ENCODE measurements around the gene PEAK1.

PEAK1 gene

DNA sequence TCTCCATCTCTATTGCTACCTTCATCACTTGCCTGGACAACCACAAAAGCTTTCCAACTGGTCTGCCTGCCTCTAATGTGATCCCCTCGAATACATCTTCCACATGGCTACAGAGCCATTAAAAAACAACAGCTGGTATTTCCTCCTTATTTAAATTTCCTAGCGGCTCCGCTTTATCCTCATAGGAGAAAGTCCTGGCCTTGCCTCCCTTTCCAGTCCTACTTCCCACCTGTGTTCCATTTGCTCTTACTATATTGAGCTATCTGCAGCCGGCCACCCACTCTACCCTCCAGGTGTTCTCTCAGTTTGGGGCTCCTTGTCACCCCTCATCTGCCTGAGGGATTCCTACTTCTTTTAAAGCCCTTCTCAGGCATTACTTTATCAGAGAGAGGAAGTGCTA, 299.3 kb downstream of the PEAK1 start:
- H3K9me3 Mint-ChIP-seq: no peaks in the 10 kb centered on the region
- no peak overlapping the region for H3K4me3 Mint-ChIP-seq
- no peaks in the 10 kb centered on the region for H3K27me3 Mint-ChIP-seq
- no peaks in the 10 kb centered on the region for H3K36me3 Mint-ChIP-seq
- ATAC-seq (ENCODE audit: low read depth): no peak
- H3K4me1 Mint-ChIP-seq: peaks cover 34% of the 10 kb centered on the region
- DNase-seq (ENCODE audit: low spot score in 2 of 2): no peak
- no peak overlapping the region for H3K27ac Mint-ChIP-seq

DNA sequence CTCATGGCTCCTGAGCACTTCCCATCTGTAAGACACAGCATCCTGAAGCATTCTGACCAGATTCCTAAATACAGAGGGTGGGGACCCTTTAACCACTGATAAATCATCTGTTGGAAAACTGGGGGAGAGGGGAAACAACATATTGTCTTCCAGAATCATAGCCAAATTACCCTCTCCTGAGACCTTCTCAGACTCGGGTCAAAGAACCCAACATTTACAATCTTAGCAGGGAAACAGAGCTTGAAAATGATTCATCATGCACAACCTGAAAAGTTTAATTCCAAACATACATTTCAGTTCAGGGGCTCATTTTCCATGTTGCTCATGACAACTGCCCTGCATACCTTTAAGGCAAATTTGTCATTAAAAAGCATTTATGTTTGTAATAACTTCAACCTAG, 300.5 kb downstream of the PEAK1 start:
- Mint-ChIP-seq H3K9me3 (no peaks in the 10 kb centered on the region), H3K27me3 (no peaks in the 10 kb centered on the region)

DNA sequence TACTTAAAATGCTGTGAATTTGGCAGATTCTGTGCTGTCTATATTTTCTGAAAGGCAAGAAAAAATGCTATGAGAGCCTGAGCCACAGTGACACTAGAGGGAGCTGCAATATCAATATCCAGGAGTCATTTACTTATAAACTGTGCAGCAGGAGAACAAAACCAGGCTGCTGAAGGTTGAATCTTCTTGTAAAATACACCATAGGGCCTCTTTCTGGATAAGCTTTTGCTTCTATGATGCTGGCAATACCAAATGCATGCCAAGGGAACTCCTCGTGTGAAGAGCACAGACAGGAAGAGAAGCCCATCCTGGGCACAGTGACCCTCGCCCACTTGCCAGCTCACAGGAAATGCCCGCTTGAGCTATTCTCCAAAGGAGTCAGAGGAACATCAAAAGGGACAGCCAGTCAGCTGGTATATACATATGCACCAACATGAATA, 301.0 kb downstream of the PEAK1 start:
- Mint-ChIP-seq H3K27ac (peak overlapping the region; percentile 11), H3K27me3 (no peaks in the 10 kb centered on the region), H3K36me3 (peaks cover 7% of the 10 kb centered on the region), H3K4me1 (peaks cover 28% of the 10 kb centered on the region), H3K4me3 (no peak overlapping the region), H3K9me3 (no peaks in the 10 kb centered on the region)
- ATAC-seq (ENCODE audit: low read depth) (peak; percentile 65), DNase-seq (ENCODE audit: low spot score in 2 of 2) (peak in 1 of 2 donors; percentile 42)

More for the DNA sequence above, 300.5 kb downstream of the PEAK1 start:
- DNase-seq (ENCODE audit: low spot score in 2 of 2) (no peak), ATAC-seq (ENCODE audit: low read depth) (no peak)
- Mint-ChIP-seq H3K36me3 (peaks cover 4% of the 10 kb centered on the region), H3K27ac (peak overlapping the region; percentile 11), H3K4me1 (peaks cover 34% of the 10 kb centered on the region), H3K4me3 (no peak overlapping the region)

DNA sequence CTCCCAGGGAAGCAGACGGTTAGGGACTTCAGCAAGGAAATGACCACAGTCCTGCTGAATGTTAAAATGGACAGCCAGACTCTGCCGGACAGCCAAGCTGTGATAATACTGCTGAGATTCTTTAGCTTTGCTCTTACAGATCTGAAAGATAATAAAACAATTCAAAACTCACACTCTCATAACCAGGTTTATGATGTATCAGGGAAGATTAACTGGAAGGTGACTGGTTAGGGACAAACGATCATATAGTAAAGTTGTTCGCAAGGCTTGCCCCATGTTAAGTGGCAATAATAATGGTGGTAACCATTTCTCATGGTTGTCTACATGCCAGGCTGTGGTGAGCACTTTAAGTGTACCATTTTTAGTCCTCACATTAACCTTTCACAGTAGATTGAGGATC, 304.7 kb downstream of the PEAK1 start:
- no peak for ATAC-seq (ENCODE audit: low read depth)
- no peak overlapping the region for H3K27ac Mint-ChIP-seq
- no peaks in the 10 kb centered on the region for H3K27me3 Mint-ChIP-seq
- peaks cover 16% of the 10 kb centered on the region for H3K4me1 Mint-ChIP-seq
- H3K4me3 Mint-ChIP-seq: no peak overlapping the region
- DNase-seq (ENCODE audit: low spot score in 2 of 2): no peak
- H3K36me3 Mint-ChIP-seq: peaks cover 20% of the 10 kb centered on the region
- no peaks in the 10 kb centered on the region for H3K9me3 Mint-ChIP-seq

DNA sequence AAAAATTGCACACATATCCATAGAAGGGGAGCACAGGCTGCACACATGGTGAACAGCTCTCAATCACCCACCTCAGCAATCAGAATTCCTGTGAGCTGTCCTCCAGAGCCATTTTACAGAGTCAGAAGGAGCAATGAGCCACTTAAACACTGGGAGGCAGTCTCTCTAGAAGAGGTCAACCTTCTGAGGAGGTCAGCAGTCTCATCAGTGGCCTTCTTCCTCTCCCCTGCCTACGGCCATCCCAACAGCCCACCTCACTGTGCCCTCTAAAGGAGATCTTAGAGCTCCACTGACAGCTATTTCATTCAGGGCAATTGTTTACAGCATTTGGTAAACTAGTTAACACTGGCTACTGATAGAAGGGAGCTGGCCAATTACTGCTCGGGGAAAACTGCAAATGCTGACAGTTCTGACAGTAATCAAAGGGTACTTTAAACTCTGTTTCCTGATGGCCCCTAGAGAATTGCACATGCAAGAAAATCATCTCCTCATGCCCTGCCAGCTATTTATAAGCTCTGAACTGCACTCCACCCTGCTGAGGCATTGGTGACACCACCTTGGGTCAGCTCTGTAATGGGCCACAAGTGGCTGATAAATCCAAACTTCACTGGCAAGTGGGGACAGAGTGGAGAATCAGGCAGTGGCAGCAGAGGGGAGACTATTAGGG, 306.9 kb downstream of the PEAK1 start:
- no peak for DNase-seq (ENCODE audit: low spot score in 2 of 2)

DNA sequence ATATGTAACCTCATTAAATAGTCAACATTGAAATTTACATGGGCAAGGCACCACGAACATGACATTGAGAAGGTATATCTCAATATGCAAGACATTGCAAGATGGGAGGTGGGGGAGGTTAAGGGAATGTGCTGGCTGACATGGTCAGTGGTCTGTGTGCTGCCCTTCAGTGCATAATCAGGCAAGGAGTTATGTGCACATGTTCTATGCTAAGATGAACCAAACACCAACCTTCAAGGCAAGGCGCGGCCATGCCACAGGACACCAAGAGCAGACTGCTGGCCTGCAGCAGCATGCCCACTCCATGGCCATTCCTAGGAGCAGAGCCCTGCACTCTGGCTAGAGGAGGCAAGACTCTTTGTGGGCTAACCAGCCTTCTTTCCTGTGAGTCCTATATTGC, 308.1 kb downstream of the PEAK1 start:
- no peaks in the 10 kb centered on the region for H3K27me3 Mint-ChIP-seq
- DNase-seq (ENCODE audit: low spot score in 2 of 2): no peak
- H3K4me1 Mint-ChIP-seq: peaks cover 17% of the 10 kb centered on the region
- peaks cover 20% of the 10 kb centered on the region for H3K36me3 Mint-ChIP-seq
- no peak overlapping the region for H3K4me3 Mint-ChIP-seq
- ATAC-seq (ENCODE audit: low read depth): no peak
- no peak overlapping the region for H3K27ac Mint-ChIP-seq
- H3K9me3 Mint-ChIP-seq: no peaks in the 10 kb centered on the region

More for the DNA sequence above, 306.9 kb downstream of the PEAK1 start:
- Mint-ChIP-seq H3K4me3 (no peak overlapping the region), H3K36me3 (peaks cover 20% of the 10 kb centered on the region), H3K4me1 (peaks cover 9% of the 10 kb centered on the region), H3K9me3 (no peaks in the 10 kb centered on the region), H3K27ac (no peak overlapping the region), H3K27me3 (no peaks in the 10 kb centered on the region)
- ATAC-seq (ENCODE audit: low read depth): no peak

DNA sequence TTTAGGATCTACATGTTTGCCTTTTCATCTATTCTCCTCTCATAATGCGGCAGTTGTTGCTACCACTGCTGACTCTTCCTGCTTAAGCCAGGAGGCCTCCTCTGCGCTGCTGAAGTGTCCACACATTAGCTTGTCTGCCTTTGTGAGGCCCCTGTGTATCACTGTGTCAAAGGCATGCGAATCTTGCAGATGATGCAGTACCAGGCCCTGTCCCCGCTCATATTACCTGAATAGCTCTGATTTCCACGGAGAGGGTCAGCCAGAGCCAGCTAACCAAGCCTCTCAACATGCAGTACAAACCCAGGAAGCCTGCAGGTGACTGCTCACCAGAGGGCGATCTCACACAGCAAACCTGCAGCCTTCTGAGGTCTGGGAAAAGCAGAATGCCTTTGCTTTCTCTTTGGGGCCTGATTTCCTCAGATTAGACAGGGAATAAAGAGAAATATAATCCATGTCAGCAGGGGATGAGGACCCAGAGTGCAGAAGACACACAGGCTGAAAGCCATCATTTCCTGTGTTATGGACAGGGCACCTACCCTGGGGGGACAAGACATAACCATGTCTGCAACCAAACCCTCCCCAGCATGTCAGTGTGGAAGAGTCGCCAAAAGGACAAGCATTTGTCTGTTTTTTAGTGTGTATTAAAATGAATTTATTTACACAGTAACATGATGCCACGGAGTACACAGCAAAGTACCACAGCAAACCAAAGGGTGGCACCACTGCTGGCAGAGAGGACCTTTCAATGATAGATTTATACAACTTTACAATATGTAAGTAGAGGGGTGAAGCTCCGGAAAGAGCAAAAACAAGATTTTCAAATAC, 312.2 kb downstream of the PEAK1 start:
- peaks cover 5% of the 10 kb centered on the region for H3K36me3 Mint-ChIP-seq
- peak overlapping the region; percentile 61 for H3K27ac Mint-ChIP-seq
- no peaks in the 10 kb centered on the region for H3K9me3 Mint-ChIP-seq
- DNase-seq (ENCODE audit: low spot score in 2 of 2) (peak in 1 of 2 donors; percentile 22), ATAC-seq (ENCODE audit: low read depth) (peak; percentile 52)
- no peak overlapping the region for H3K4me3 Mint-ChIP-seq
- peaks cover 9% of the 10 kb centered on the region for H3K4me1 Mint-ChIP-seq
- H3K27me3 Mint-ChIP-seq: no peaks in the 10 kb centered on the region

DNA sequence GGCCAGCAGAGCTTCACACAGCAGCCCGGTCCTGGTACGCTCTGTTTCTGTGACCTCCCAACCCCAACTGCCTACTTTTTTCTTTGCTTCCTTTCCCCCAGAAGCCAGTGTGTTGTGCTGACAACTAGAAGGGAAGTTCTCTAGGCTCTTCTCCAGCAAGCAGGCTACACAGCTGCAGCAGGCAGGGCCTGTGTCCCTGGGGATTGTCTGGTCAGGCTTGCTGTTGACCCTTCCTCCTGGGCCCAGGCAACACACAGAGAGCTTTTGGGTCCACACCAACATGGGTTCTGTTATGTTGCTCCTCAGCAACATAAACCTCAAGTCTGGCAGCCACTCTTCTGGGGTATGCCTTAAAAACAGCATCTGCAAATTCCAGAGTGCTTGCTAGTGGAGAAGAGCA, 312.8 kb downstream of the PEAK1 start:
- Mint-ChIP-seq H3K36me3 (peaks cover 4% of the 10 kb centered on the region), H3K4me1 (peaks cover 8% of the 10 kb centered on the region), H3K27ac (no peak overlapping the region), H3K4me3 (no peak overlapping the region), H3K9me3 (no peaks in the 10 kb centered on the region), H3K27me3 (no peaks in the 10 kb centered on the region)
- DNase-seq (ENCODE audit: low spot score in 2 of 2): no peak
- no peak for ATAC-seq (ENCODE audit: low read depth)

DNA sequence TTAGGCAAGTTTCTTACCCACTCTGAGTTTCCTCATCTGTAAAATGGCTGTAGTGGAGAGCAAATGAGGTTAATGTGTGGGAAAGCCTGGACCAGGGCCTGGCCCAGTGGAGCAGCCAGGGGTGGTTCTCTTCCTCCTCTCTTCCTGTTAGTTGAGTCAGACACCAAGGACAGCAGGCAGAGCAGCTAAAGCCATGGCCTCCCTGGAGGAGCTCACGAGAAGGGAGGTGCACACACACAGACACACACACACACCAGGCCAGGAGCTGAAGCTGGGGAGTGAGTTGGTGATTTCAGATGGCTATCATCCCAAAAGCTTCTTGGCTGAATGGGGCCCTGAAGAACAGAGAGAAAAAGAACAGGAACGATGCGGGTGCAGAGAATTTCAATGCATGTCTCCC, 315.7 kb downstream of the PEAK1 start:
- ATAC-seq (ENCODE audit: low read depth): no peak
- Mint-ChIP-seq H3K9me3 (no peaks in the 10 kb centered on the region), H3K36me3 (no peaks in the 10 kb centered on the region), H3K4me3 (no peak overlapping the region), H3K27me3 (no peaks in the 10 kb centered on the region), H3K27ac (no peak overlapping the region), H3K4me1 (peaks cover 21% of the 10 kb centered on the region)
- no peak for DNase-seq (ENCODE audit: low spot score in 2 of 2)

DNA sequence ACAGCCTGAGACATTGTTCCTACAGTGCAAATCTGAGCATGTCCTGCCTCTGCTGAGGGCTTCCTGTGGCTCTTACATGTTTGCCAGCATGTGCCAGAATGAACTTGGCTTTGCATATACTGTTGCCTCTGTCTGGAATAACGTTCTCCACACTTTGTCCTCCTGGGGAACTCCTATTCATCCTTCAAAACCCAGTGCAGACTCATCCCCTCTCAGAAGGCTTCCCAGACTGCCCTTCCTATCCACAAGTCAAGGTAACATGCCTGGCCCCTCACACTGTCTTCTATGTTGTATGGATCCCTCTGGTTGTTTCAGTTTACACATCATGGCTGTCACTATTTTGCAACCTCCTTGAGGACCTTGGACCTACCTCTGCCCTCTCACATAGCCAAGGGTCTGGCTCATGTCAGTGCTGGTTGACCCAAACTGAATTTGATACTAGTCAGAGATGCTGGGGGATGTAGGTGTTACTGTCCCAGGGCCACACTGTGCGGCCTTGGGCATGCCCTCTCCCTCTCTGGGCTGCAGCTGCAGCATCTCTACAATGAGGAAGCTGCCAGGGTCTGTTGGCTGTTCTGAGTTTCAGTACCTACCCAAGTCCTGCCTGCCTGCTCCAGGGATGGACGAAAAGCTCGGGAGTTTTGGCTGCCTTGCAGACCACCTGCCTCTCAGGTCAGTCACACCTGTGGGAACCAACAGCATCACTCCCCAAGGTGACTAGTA, 320.0 kb downstream of the PEAK1 start:
- no peaks in the 10 kb centered on the region for H3K9me3 Mint-ChIP-seq
- no peaks in the 10 kb centered on the region for H3K36me3 Mint-ChIP-seq
- ATAC-seq (ENCODE audit: low read depth): peak; percentile 54
- DNase-seq (ENCODE audit: low spot score in 2 of 2): no peak
- H3K4me1 Mint-ChIP-seq: peaks cover 13% of the 10 kb centered on the region
- no peaks in the 10 kb centered on the region for H3K27me3 Mint-ChIP-seq
- no peak overlapping the region for H3K4me3 Mint-ChIP-seq
- no peak overlapping the region for H3K27ac Mint-ChIP-seq

DNA sequence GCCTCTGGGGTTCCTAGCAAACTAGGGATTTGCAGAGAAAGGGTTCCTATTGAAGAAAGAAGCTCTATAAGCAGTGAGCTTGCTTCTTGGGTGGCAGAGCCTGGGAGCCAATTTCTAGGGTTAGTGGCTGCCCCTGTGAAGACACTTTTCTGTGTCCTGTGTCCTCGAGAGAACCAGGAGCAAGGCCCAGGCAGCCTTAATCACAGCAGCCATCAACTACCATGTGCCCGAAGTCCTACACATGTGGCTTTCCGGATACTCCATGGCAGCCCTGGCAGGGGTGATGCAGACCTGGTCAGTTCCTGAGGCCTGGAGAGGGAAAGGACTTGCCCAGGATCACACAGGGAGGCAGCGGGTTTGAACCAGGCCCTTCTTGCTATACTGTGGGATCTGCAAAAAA, 321.3 kb downstream of the PEAK1 start:
- Mint-ChIP-seq H3K36me3 (no peaks in the 10 kb centered on the region), H3K4me3 (no peak overlapping the region), H3K9me3 (no peaks in the 10 kb centered on the region)

DNA sequence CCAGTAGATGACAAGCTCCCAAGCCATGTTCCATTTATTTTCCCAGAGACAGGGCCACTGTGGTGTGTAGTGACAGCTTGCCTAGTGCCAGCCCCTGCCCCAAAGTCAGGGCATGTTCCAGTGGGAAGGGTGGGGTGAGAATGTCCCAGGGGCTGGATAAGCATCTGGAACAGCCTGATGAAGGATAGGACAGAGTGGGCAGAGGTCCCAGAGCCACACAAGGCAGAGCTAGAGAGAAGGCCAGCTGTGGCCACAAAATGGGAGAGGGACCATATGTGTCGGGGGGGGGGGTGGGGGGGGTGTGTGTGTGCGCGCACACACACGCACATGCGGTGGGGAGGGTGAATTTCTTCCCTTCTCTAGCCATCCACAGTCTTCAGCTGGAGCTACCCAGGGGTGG, 322.0 kb downstream of the PEAK1 start:
- no peak overlapping the region for H3K4me3 Mint-ChIP-seq
- H3K4me1 Mint-ChIP-seq: peaks cover 13% of the 10 kb centered on the region
- no peaks in the 10 kb centered on the region for H3K36me3 Mint-ChIP-seq
- H3K27me3 Mint-ChIP-seq: no peaks in the 10 kb centered on the region
- ATAC-seq (ENCODE audit: low read depth) (no peak), DNase-seq (ENCODE audit: low spot score in 2 of 2) (no peak)
- no peaks in the 10 kb centered on the region for H3K9me3 Mint-ChIP-seq
- no peak overlapping the region for H3K27ac Mint-ChIP-seq

More for the DNA sequence above, 321.3 kb downstream of the PEAK1 start:
- Mint-ChIP-seq H3K27ac (no peak overlapping the region), H3K27me3 (no peaks in the 10 kb centered on the region), H3K4me1 (peaks cover 13% of the 10 kb centered on the region)
- DNase-seq (ENCODE audit: low spot score in 2 of 2): no peak
- no peak for ATAC-seq (ENCODE audit: low read depth)

DNA sequence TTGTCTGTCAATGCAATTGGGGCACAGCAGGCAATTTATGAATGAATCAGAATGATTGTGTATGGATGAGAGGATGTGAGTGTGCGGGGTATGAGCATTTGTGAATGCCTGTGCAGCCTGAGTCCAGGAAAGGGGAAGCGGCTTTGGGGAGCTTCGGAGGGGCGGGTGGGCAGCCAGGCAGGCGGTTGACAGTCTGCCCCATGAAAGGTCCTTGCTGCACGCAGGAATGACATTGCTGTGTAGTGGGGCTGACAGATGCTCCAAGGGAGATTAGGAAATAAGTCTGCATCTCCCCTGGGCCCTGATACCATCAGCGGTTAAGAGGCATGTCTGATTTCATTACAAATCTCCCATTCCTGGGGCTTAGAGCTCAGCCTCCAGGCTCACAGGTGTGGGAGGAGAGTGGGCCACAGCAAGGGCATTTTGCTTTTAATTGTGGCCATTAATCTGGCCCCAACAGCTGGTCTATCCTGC, 322.6 kb downstream of the PEAK1 start:
- H3K36me3 Mint-ChIP-seq: no peaks in the 10 kb centered on the region
- peaks cover 13% of the 10 kb centered on the region for H3K4me1 Mint-ChIP-seq
- H3K9me3 Mint-ChIP-seq: no peaks in the 10 kb centered on the region
- DNase-seq (ENCODE audit: low spot score in 2 of 2) (no peak), ATAC-seq (ENCODE audit: low read depth) (no peak)
- H3K27me3 Mint-ChIP-seq: no peaks in the 10 kb centered on the region
- no peak overlapping the region for H3K27ac Mint-ChIP-seq
- no peak overlapping the region for H3K4me3 Mint-ChIP-seq

DNA sequence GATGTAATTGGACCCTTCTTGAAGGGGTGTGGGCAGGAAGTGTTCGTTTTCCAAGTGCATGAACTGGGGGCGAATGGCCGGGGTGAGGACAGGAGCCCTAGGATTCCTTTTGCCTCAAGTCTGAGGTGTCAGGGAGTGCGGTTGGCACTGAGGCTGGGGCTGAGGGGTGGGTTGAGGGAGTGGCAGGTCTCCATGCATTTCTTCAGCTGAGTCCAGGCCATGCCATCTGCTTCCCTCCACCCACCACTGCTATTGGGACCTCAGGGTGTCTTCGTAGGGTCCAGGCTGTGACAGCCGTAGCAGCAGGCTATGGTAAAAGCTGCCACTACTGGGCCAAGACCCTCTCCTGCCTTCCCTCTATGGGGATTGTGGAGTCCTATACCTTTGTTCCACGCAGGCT, 323.4 kb downstream of the PEAK1 start:
- H3K4me1 Mint-ChIP-seq: peaks cover 13% of the 10 kb centered on the region
- no peak overlapping the region for H3K4me3 Mint-ChIP-seq
- H3K27me3 Mint-ChIP-seq: no peaks in the 10 kb centered on the region
- no peak overlapping the region for H3K27ac Mint-ChIP-seq
- H3K36me3 Mint-ChIP-seq: no peaks in the 10 kb centered on the region
- DNase-seq (ENCODE audit: low spot score in 2 of 2) (no peak), ATAC-seq (ENCODE audit: low read depth) (no peak)
- H3K9me3 Mint-ChIP-seq: no peaks in the 10 kb centered on the region
